OCI-LY3 (cell line): ENCODE results near the gene EPHB1.
"Not testable (repeated sequence)": the region's sequence is repeated elsewhere in the genome, so short reads cannot be mapped to it uniquely, and the experiment has no call there.

ENCODE experiments used
- H2AFZ ChIP-seq: fragments of 200-600, 300-600 bp; shearing (Covaris generic); 2 replicates; pipeline ENCODE4 v1.6.0; 2014; ENCODE audit warnings: antibody characterized with exemption, low read depth, low read length
- H3K27ac ChIP-seq: fragments of 200-600, 300-600 bp; sonication (generic); 2 replicates; pipeline ENCODE4 v1.5.1; 2014; ENCODE audit warnings: mild to moderate bottlenecking, low read length, moderate library complexity, mixed read lengths
- H3K27me3 ChIP-seq: fragments of 200-600, 300-600 bp; sonication (generic); 2 replicates; pipeline ENCODE4 v1.6.1; 2014; ENCODE audit warnings: low read depth, low read length, mixed read lengths
- H3K36me3 ChIP-seq: fragments of 200-600, 300-600 bp; sonication (generic); replicated peaks from 2 replicates; pipeline ENCODE3; 2014; ENCODE audit warnings: low read depth, low read length, mixed read lengths
- H3K4me1 ChIP-seq: fragments of 300-600, 200-600 bp; sonication (generic); 2 replicates; pipeline ENCODE4 v1.6.1; 2014; ENCODE audit warnings: low read length, mixed read lengths
- H3K4me2 ChIP-seq: fragments of 200-600, 300-600 bp; sonication (generic); 2 replicates; pipeline ENCODE4 v1.6.1; 2014; ENCODE audit warnings: low read length, mixed read lengths
- H3K4me3 ChIP-seq: fragments of 300-600, 200-600 bp; sonication (generic); 2 replicates; pipeline ENCODE4 v1.5.1; 2014; ENCODE audit warnings: antibody characterized with exemption, mild to moderate bottlenecking, low read length, moderate library complexity
- H3K79me2 ChIP-seq: fragments of 300-600, 200-600 bp; shearing (Covaris generic); 2 replicates; pipeline ENCODE4 v1.6.1; 2014; ENCODE audit warnings: mild to moderate bottlenecking, low read length, mixed read lengths
- H3K9ac ChIP-seq: fragments of 300-600, 200-600 bp; shearing (Covaris generic); 2 replicates; pipeline ENCODE4 v1.6.0; 2014; ENCODE audit warnings: mild to moderate bottlenecking, low read length, moderate library complexity
- H3K9me3 ChIP-seq: fragments of 200-600, 300-600 bp; shearing (Covaris generic); 2 replicates; pipeline ENCODE4 v1.6.1; 2014; ENCODE audit warnings: low read length, mixed read lengths; ENCODE audit not compliant: insufficient read depth
- H4K20me1 ChIP-seq: fragments of 200-600, 300-600 bp; sonication (generic); 2 replicates; pipeline ENCODE4 v1.6.1; 2016; ENCODE audit warnings: low read length, mixed read lengths; ENCODE audit not compliant: insufficient read depth
- CTCF ChIP-seq: fragments of 200-600, 300-600 bp; sonication (generic); IDR thresholded peaks from 2 replicates; pipeline ENCODE4 v1.5.1; 2014; ENCODE audit warnings: antibody characterized with exemption, low read length, low read depth
- EZH2phosphoT487 ChIP-seq: fragments of 200-600 bp; shearing (Covaris generic); IDR thresholded peaks from 2 replicates; pipeline ENCODE4 v1.6.1; 2018; ENCODE audit warnings: antibody characterized with exemption, mixed run types, low read depth

EPHB1 gene

GRCh38 chr3:135034291-135034768 lies 239.3 kb downstream of the EPHB1 start:
- H3K9ac ChIP-seq = no peak overlapping the region
- H3K79me2 ChIP-seq = peaks cover 77% of the 10 kb centered on the region
- no peaks in the 10 kb centered on the region for H3K4me1 ChIP-seq
- H4K20me1 ChIP-seq = peaks cover 76% of the 10 kb centered on the region
- H3K4me3 ChIP-seq = no peak overlapping the region
- no peak for TF ChIP-seq EZH2phosphoT487
- TF ChIP-seq CTCF = no peak
- H3K27me3 ChIP-seq = no peaks in the 10 kb centered on the region
- no peak overlapping the region for H2AFZ ChIP-seq
- no peaks in the 10 kb centered on the region for H3K9me3 ChIP-seq
- H3K4me2 ChIP-seq = no peak overlapping the region
- H3K27ac ChIP-seq = no peak overlapping the region
- peaks cover 34% of the 10 kb centered on the region for H3K36me3 ChIP-seq

- TF ChIP-seq EZH2phosphoT487 (no peak), CTCF (no peak)
- H3K9ac ChIP-seq = no peak overlapping the region
- no peaks in the 10 kb centered on the region for H3K9me3 ChIP-seq
- peaks cover 79% of the 10 kb centered on the region for H4K20me1 ChIP-seq
- no peak overlapping the region for H3K4me3 ChIP-seq
- no peak overlapping the region for H3K27ac ChIP-seq
- peaks cover 81% of the 10 kb centered on the region for H3K79me2 ChIP-seq
- H3K4me1 ChIP-seq = no peaks in the 10 kb centered on the region
- no peaks in the 10 kb centered on the region for H3K27me3 ChIP-seq
- H3K36me3 ChIP-seq = peaks cover 34% of the 10 kb centered on the region
- H2AFZ ChIP-seq = no peak overlapping the region
- no peak overlapping the region for H3K4me2 ChIP-seq
Measured at GRCh38 chr3:135034891-135035440, 239.9 kb downstream of the EPHB1 start.

GRCh38 chr3:135038186-135038585 lies 243.1 kb downstream of the EPHB1 start:
- Histone ChIP-seq H4K20me1 (peaks cover 81% of the 10 kb centered on the region), H3K9ac (no peak overlapping the region), H3K36me3 (peaks cover 40% of the 10 kb centered on the region), H3K27me3 (no peaks in the 10 kb centered on the region), H3K9me3 (no peaks in the 10 kb centered on the region), H3K79me2 (peaks cover 83% of the 10 kb centered on the region), H3K4me3 (no peak overlapping the region), H3K4me2 (no peak overlapping the region), H3K4me1 (no peaks in the 10 kb centered on the region), H3K27ac (no peak overlapping the region), H2AFZ (no peak overlapping the region)
- TF ChIP-seq EZH2phosphoT487 (no peak), CTCF (no peak)

GRCh38 chr3:135039536-135039935 lies 244.5 kb downstream of the EPHB1 start:
- not testable (repeated sequence) for H3K27me3 ChIP-seq, H3K9ac ChIP-seq, H3K4me3 ChIP-seq, H3K27ac ChIP-seq, H3K9me3 ChIP-seq, H3K4me2 ChIP-seq, H3K4me1 ChIP-seq, H2AFZ ChIP-seq
- Histone ChIP-seq H3K79me2 (peaks cover 83% of the 10 kb centered on the region), H4K20me1 (peaks cover 81% of the 10 kb centered on the region), H3K36me3 (peaks cover 42% of the 10 kb centered on the region)
